Measurements from ENCODE around the gene GPA33.

The GPA33 gene

GRCh38 chr1:167054531-167054930, 35.6 kb downstream of the GPA33 start:
- TF ChIP-seq EGR2 (tag by site-specific recombination; IDR thresholded peaks at IDR 0.05; ENCODE audit: low read depth) (no peak), PRDM4 (tag by site-specific recombination; IDR thresholded peaks at IDR 0.05) (no peak), ZNF146 (tag by site-specific recombination; IDR thresholded peaks at IDR 0.05) (no peak), ZNF366 (tag by site-specific recombination; conservative IDR thresholded peaks at IDR 0.05) (no peak), SP3 (tag by site-specific recombination; IDR thresholded peaks at IDR 0.05) (no peak), ZNF184 (tag by site-specific recombination; IDR thresholded peaks at IDR 0.05) (no peak), ZNF629 (tag by site-specific recombination; IDR thresholded peaks at IDR 0.05) (no peak), ZNF114 (tag by site-specific recombination; IDR thresholded peaks at IDR 0.05) (no peak), ZNF211 (tag by site-specific recombination; IDR thresholded peaks at IDR 0.05; ENCODE audit: low read depth) (no peak), ZNF776 (tag by site-specific recombination; IDR thresholded peaks at IDR 0.05; ENCODE audit: borderline replicate concordance) (no peak), ZFP3 (tag by site-specific recombination; IDR thresholded peaks at IDR 0.05; ENCODE audit: low read depth) (no peak), ZNF548 (tag by site-specific recombination; IDR thresholded peaks at IDR 0.05) (no peak), SP2 (tag by site-specific recombination; IDR thresholded peaks at IDR 0.05) (no peak), PATZ1 (tag by site-specific recombination; IDR thresholded peaks at IDR 0.05) (no peak), ZNF529 (tag by site-specific recombination; IDR thresholded peaks at IDR 0.05; ENCODE audit: insufficient replicate concordance) (no peak), OSR2 (tag by site-specific recombination; IDR thresholded peaks at IDR 0.05) (no peak), ZNF571 (tag by site-specific recombination; IDR thresholded peaks at IDR 0.05) (no peak)
- Histone ChIP-seq H3K4me3 (ENCODE audit: low read depth, low read length) (no peak overlapping the region), H3K36me3 (ENCODE audit: control insufficient read depth in 2 of 2, insufficient read depth in 1 of 2, low read length in 2 of 2) (no peaks in the 10 kb centered on the region), H3K4me1 (ENCODE audit: control insufficient read depth, insufficient read depth, low read length) (no peaks in the 10 kb centered on the region), H3K27ac (ENCODE audit: extremely low read depth, low read depth, low read length) (no peak overlapping the region), H3K9me3 (ENCODE audit: control insufficient read depth, insufficient read depth, low read depth, low read length) (no peaks in the 10 kb centered on the region)
- CTCF ChIA-PET, result interaction anchor here (16.2 kb wide), 1 partner anchor 144 kb away, joined by 702 read pairs; no protein-coding TSS in a partner anchor
- POLR2A ChIA-PET, result interaction anchor here (0.8 kb wide), 1 partner anchor 144 kb away, joined by 4 read pairs; no protein-coding TSS in a partner anchor

GRCh38 chr1:167052389-167052788, 37.8 kb downstream of the GPA33 start:
- H3K9me3 ChIP-seq (ENCODE audit: control insufficient read depth, insufficient read depth, low read depth, low read length), result no peaks in the 10 kb centered on the region
- H3K27ac ChIP-seq (ENCODE audit: extremely low read depth, low read depth, low read length), result no peak overlapping the region
- no peak overlapping the region for H3K4me3 ChIP-seq (ENCODE audit: low read depth, low read length)
- no peaks in the 10 kb centered on the region for H3K4me1 ChIP-seq (ENCODE audit: control insufficient read depth, insufficient read depth, low read length)
- TF ChIP-seq CTCF (tag by site-specific recombination; IDR thresholded peaks at IDR 0.05) (peak; percentile 53; the same call in 1 of the 2 replicates), INSM2 (tag by site-specific recombination; IDR thresholded peaks at IDR 0.05) (no peak), GLIS2 (tag by site-specific recombination; IDR thresholded peaks at IDR 0.05) (peak; percentile 17; the same call in 1 of the 2 replicates)
- POLR2A ChIA-PET, result no interaction called here
- CTCF ChIA-PET, result interaction anchor here (0.5 to 16.2 kb wide), 8 partner anchors 8 to 517 kb away, joined by 3 to 702 read pairs (median 4); no protein-coding TSS in a partner anchor
- no peaks in the 10 kb centered on the region for H3K36me3 ChIP-seq (ENCODE audit: control insufficient read depth in 2 of 2, insufficient read depth in 1 of 2, low read length in 2 of 2)
